ENCODE measurements around the gene TBCCD1.

DNA sequence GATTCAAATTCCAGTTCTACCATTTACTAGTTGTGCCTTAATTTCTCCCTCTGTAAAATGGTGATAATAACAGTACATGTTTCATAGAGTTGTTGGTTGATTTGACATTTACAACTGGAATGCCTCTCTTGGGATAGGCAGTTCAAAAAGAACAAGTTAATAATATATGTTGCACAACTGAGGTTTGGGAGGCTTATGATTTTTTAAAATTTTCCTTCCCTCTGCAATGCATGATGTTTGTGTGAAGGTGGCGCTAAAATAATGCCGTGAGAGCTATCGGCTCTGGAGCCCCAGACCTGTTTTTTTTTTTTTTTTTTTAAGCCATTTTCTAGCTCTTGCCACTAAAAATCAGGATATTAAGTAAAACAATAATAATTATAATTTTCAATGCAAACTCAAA is 22.0 kb upstream of the TBCCD1 start:
- TF ChIP-seq, protein P1, sequence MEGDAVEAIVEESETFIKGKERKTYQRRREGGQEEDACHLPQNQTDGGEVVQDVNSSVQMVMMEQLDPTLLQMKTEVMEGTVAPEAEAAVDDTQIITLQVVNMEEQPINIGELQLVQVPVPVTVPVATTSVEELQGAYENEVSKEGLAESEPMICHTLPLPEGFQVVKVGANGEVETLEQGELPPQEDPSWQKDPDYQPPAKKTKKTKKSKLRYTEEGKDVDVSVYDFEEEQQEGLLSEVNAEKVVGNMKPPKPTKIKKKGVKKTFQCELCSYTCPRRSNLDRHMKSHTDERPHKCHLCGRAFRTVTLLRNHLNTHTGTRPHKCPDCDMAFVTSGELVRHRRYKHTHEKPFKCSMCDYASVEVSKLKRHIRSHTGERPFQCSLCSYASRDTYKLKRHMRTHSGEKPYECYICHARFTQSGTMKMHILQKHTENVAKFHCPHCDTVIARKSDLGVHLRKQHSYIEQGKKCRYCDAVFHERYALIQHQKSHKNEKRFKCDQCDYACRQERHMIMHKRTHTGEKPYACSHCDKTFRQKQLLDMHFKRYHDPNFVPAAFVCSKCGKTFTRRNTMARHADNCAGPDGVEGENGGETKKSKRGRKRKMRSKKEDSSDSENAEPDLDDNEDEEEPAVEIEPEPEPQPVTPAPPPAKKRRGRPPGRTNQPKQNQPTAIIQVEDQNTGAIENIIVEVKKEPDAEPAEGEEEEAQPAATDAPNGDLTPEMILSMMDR (IDR thresholded peaks at IDR 0.05) = no peak
- TF ChIP-seq POLR2A (IDR thresholded peaks at IDR 0.05) = no peak
